Vagina (tissue), 2 donors: ENCODE measurements around the gene XAGE2. TPM values are rescaled to one million over a fixed set of nuclear protein-coding genes. Genes with fewer than 3 reads are reported as not detected.

Experiments
- DNase-seq, 2 donors: peaks; one replicate each; pipeline ENCODE4 v3.0.0-alpha.2; 2017; ENCODE audit errors: extremely low spot score in 2 of 2
- H3K27ac ChIP-seq: fragments of 200-600 bp; sonication (generic); one replicate; pipeline ENCODE4 v1.5.1; 2019
- H3K27me3 ChIP-seq: fragments of 200-600 bp; sonication (generic); one replicate; pipeline ENCODE4 v1.5.1; 2019
- H3K36me3 ChIP-seq, 2 donors: fragments of 200-600 bp; sonication (generic); one replicate each; pipeline ENCODE4 v1.5.1; 2017 to 2019
- H3K4me1 ChIP-seq: fragments of 200-600 bp; sonication (generic); one replicate; pipeline ENCODE4 v1.5.1; 2019
- H3K4me3 ChIP-seq, 2 donors: fragments of 200-600 bp; sonication (generic); 1 replicate in 1 of 2; 2 replicates in 1 of 2; pipeline ENCODE4 v1.5.1; 2016 to 2019
- H3K9me3 ChIP-seq: fragments of 200-600 bp; sonication (generic); one replicate; pipeline ENCODE4 v1.5.1; 2019
- POLR2A ChIP-seq, 2 donors: fragments of 450-650 bp; IDR thresholded peaks; one replicate each; pipeline ENCODE4 v1.6.1; 2017; ENCODE audit warnings: antibody characterized with exemption in 2 of 2, mild to moderate bottlenecking in 2 of 2, moderate library complexity in 2 of 2
- POLR2AphosphoS5 ChIP-seq, 2 donors: sonication (generic); formaldehyde crosslinking; IDR thresholded peaks; one replicate each; pipeline ENCODE4 v1.9.0; 2017; ENCODE audit warnings: antibody characterized with exemption in 2 of 2, mild to moderate bottlenecking in 2 of 2, low read depth in 1 of 2; ENCODE audit not compliant: insufficient read depth in 1 of 2
- intact Hi-C: fragments of 100-400 bp; cut with DNase I; formaldehyde crosslinking; loops from one replicate; pipeline ENCODE4 v1.15.1; 2023
- total RNA-seq: library from RNA; depleted of rRNA; stranded (reverse); fragments of >200 nt; gene quantifications from one replicate; pipeline ENCODE4 v1.2.3, GENCODE V29; 2016
- TF ChIP-seq, protein P1 (sequence below), 3 experiments: fragments of 450-650 bp in 2 of 3; fragments of 200-600 bp in 1 of 3; sonication (generic) in 1 of 3; IDR thresholded peaks; one replicate each; pipeline ENCODE4 v1.5.1; 2017 to 2019; ENCODE audit warnings: antibody characterized with exemption in 3 of 3, mild to moderate bottlenecking in 2 of 3, moderate library complexity in 2 of 3

Gene XAGE2
- total RNA-seq, 1 donor from 2014 or later = not detected

DNA sequence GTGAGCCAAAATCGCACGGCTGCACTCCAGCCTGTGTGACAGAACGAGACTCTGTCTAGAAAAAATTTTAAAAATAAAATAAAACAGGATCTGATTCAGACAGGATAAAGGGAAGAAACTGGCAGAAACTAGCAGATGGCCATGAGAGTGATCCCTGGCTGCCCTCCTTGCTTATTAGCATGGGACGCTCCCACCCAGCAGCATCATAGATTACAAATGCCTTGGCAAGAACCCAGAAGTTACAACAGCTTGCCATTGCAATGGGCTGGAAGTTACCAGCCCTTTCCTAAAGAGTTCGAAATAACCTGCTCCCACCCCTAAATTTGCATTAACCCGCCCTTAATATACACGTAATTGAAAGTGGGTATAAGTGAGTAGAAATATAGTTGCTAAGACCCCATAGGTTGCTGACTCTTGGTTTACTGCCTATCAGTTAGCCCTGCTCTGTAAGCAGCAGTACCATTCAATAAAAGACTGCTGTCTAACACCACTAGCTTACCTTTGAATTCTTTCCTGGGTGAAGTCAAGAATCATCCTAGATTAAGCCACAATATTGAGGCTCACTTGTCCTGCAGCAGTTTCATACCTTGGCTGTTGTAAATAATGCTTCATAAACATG lies 9.1 kb upstream of the XAGE2 start:
- Histone ChIP-seq H3K27ac (no peak overlapping the region), H3K27me3 (no peaks in the 10 kb centered on the region), H3K36me3 (no peaks in the 10 kb centered on the region), H3K4me1 (no peaks in the 10 kb centered on the region), H3K9me3 (no peaks in the 10 kb centered on the region), H3K4me3 (no peak overlapping the region)
- intact Hi-C loops = no loop called here
- DNase-seq = no peak
- TF ChIP-seq, protein P1, sequence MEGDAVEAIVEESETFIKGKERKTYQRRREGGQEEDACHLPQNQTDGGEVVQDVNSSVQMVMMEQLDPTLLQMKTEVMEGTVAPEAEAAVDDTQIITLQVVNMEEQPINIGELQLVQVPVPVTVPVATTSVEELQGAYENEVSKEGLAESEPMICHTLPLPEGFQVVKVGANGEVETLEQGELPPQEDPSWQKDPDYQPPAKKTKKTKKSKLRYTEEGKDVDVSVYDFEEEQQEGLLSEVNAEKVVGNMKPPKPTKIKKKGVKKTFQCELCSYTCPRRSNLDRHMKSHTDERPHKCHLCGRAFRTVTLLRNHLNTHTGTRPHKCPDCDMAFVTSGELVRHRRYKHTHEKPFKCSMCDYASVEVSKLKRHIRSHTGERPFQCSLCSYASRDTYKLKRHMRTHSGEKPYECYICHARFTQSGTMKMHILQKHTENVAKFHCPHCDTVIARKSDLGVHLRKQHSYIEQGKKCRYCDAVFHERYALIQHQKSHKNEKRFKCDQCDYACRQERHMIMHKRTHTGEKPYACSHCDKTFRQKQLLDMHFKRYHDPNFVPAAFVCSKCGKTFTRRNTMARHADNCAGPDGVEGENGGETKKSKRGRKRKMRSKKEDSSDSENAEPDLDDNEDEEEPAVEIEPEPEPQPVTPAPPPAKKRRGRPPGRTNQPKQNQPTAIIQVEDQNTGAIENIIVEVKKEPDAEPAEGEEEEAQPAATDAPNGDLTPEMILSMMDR (IDR thresholded peaks at IDR 0.05) = no peak
- TF ChIP-seq POLR2A (IDR thresholded peaks at IDR 0.05) = no peak

- H3K4me1 ChIP-seq = no peaks in the 10 kb centered on the region
- intact Hi-C loops = no loop called here
- TF ChIP-seq, protein P1 (IDR thresholded peaks at IDR 0.05) = no peak
- TF ChIP-seq POLR2A (IDR thresholded peaks at IDR 0.05) (no peak), POLR2AphosphoS5 (IDR thresholded peaks at IDR 0.05; ENCODE audit: insufficient read depth in 1 of 2, low read depth in 1 of 2) (no peak)
- no peak overlapping the region for H3K4me3 ChIP-seq
- H3K36me3 ChIP-seq = no peaks in the 10 kb centered on the region
- H3K27ac ChIP-seq = no peak overlapping the region
- DNase-seq = no peak
- H3K27me3 ChIP-seq = no peaks in the 10 kb centered on the region
- no peaks in the 10 kb centered on the region for H3K9me3 ChIP-seq
These were observed 6.9 kb upstream of the XAGE2 start for GRCh38 chrX:52361941-52362340.

DNA sequence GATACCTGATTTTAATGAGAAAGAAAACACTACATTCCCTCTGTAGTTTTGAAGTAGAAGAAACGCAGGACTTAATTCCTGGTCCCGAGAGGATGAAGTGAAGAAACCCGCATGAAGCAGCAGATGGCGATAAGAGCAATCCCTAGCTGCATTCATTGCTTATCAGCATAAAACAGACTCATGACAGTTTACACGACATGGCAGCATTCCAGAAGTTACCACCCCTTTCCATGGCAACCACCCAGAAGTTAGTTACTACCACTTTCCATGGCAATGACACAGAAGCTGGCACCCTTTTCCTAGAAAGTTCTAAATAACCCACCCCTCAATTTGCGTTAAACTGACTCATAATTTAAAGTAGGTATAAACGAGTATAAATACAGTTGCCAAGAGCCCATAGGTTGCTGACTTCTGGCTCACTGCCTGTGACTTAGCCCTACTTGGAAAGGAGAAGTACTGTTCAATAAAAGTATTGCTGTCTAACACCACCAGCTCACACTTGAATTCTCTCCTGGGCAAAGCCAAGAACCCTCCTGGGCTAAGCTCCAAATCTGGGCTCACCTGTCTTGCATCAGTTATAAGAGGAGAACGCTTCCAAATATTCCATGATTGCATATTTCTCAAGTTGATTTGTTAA lies 5.5 kb upstream of the XAGE2 start:
- no peak for DNase-seq
- Histone ChIP-seq H3K27me3 (no peaks in the 10 kb centered on the region), H3K4me3 (no peak overlapping the region), H3K36me3 (no peaks in the 10 kb centered on the region), H3K27ac (no peak overlapping the region), H3K4me1 (no peaks in the 10 kb centered on the region), H3K9me3 (no peaks in the 10 kb centered on the region)
- TF ChIP-seq, protein P1 (IDR thresholded peaks at IDR 0.05) = no peak
- TF ChIP-seq POLR2AphosphoS5 (IDR thresholded peaks at IDR 0.05; ENCODE audit: insufficient read depth in 1 of 2, low read depth in 1 of 2) (no peak), POLR2A (IDR thresholded peaks at IDR 0.05) (no peak)
- intact Hi-C loops = no loop called here

- Histone ChIP-seq H3K36me3 (no peaks in the 10 kb centered on the region), H3K27me3 (no peaks in the 10 kb centered on the region), H3K4me3 (no peak overlapping the region), H3K4me1 (no peaks in the 10 kb centered on the region), H3K9me3 (no peaks in the 10 kb centered on the region), H3K27ac (no peak overlapping the region)
- no peak for DNase-seq
- no peak for TF ChIP-seq POLR2A (IDR thresholded peaks at IDR 0.05)
- intact Hi-C loops = no loop called here
These were observed 10.0 kb downstream of the XAGE2 start for GRCh38 chrX:52378870-52379269.

- no peak overlapping the region for H3K27ac ChIP-seq
- H3K9me3 ChIP-seq = no peaks in the 10 kb centered on the region
- DNase-seq = no peak
- no peaks in the 10 kb centered on the region for H3K4me1 ChIP-seq
- intact Hi-C loops = no loop called here
- H3K4me3 ChIP-seq = no peak overlapping the region
- H3K36me3 ChIP-seq = no peaks in the 10 kb centered on the region
- no peak for TF ChIP-seq POLR2AphosphoS5 (IDR thresholded peaks at IDR 0.05; ENCODE audit: insufficient read depth in 1 of 2, low read depth in 1 of 2)
- TF ChIP-seq, protein P1 (IDR thresholded peaks at IDR 0.05) = no peak
- TF ChIP-seq POLR2A (IDR thresholded peaks at IDR 0.05) = no peak
- H3K27me3 ChIP-seq = no peaks in the 10 kb centered on the region
These were observed 12.2 kb downstream of the XAGE2 start for GRCh38 chrX:52380993-52381392.
